ENCODE measurements around the gene PAX8. TPM values are rescaled to one million over a fixed set of nuclear protein-coding genes. Genes with fewer than 3 reads are reported as not detected.

PAX8 gene
- total RNA-seq, 2 donors from 2014 or later = 0.19 to 3.6 TPM

- intact Hi-C loops (cut with DNase I) = no loop called here
- DNase-seq (ENCODE audit: low spot score) = peak; percentile 43
Measured at GRCh38 chr2:113180131-113180946, 98.4 kb downstream of the PAX8 start.

DNA sequence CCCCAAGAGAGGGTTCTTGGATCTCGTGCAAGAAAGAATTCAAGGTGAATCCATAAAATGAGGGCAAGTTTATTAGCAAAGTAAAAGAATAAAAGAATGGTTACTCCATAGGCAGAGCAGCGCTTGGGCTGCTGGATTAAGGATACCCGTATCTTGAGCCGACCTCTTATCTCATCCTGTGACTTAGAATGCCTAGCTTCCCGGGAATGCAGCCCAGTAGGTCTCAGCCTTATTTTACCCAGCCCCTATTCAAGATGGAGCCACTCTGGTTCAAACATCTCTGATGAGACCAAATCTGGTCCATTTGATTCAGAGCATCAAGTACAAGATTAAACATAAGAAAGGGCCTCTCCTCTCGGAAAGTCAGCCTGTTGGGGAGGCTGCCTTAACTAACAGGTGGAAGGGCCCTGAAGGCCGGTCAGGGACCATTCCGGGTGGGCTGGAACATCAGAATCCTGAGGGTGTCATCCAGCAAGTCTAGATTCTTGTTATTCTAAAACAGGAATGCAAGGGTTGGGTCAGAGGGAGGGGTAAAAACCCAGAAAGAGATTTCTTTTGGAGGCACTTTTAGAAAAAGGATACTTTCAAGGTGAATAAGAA lies 99.2 kb downstream of the PAX8 start:
- intact Hi-C loops (cut with DNase I) = no loop called here
- DNase-seq (ENCODE audit: low spot score) = peak; percentile 2

- intact Hi-C loops (cut with DNase I) = no loop called here
- peak; percentile 22 for DNase-seq (ENCODE audit: low spot score)
Measured at GRCh38 chr2:113178891-113179290, 99.8 kb downstream of the PAX8 start.

GRCh38 chr2:113178069-113178746 lies 100.5 kb downstream of the PAX8 start:
- intact Hi-C loops (cut with DNase I) = no loop called here
- DNase-seq (ENCODE audit: low spot score) = peak; percentile 16

DNA sequence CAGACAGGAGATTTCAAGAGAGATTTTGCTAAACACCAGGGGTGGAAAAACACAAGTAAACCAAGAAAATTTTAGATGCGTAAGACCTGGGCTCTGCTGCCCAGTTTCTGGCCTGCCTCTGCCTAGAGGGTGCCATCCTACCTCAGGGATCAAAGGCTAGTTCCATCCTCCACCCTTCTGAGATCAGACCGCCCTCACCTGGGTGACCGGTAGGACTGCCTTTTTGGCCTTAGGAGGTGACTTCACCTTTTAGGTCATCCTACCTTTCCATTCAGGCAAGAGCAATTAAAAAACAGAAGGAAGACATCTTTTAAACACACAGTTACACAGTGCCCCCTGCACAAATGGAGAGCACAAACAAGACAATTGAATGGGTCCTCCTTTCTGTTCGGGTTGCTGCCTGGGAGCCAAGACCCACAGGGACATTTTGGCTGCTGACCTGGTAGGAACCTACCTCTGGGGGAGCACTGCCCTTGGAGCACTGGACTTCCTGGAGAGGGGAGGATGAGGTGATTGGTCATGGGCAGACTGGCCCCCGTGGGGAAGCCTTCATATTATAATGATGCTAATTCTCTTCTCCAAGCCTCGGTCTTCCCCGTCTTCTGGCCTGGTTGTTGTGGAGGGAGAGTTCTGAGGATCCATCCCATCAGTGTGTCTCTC lies 101.9 kb downstream of the PAX8 start:
- intact Hi-C loops (cut with DNase I) = no loop called here
- DNase-seq (ENCODE audit: low spot score) = peak; percentile 60

GRCh38 chr2:113175736-113176695 lies 102.7 kb downstream of the PAX8 start:
- peak; percentile 50 for DNase-seq (ENCODE audit: low spot score)
- intact Hi-C loops (cut with DNase I) = no loop called here

DNA sequence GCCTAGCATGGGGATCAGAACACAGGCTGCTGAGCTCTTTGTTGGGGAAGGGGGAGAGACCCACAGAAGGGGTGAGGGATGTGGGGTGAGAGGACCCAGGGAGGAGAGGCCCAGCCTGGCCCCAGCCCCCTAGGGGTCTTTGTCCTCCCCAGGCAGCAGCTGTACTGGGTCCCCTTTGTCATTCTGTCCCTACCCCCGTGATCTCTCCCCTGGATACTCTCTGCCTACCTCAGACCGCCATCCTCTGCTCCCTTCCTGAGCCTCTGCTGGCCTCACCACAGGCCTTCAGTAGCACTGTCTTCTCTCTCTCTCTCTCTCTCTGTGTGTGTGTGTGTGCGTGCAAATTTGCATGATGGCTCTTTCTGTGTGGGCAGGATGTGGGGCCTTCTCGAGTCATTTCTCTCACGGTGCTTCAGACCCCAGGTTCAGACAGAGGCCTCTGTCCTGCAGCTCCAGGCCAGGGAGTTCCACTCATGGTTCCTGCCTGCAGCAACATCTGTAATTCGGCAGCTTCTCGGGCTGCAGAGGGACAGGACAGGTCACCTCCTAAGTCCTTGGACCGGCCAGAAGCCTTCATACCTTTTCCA lies 103.6 kb downstream of the PAX8 start:
- DNase-seq (ENCODE audit: low spot score) = peak; percentile 71
- intact Hi-C loops (cut with DNase I) = no loop called here

- DNase-seq (ENCODE audit: low spot score) = peak; percentile 67
- intact Hi-C loops (cut with DNase I) = no loop called here
Measured at GRCh38 chr2:113174376-113174750, 104.4 kb downstream of the PAX8 start.

DNA sequence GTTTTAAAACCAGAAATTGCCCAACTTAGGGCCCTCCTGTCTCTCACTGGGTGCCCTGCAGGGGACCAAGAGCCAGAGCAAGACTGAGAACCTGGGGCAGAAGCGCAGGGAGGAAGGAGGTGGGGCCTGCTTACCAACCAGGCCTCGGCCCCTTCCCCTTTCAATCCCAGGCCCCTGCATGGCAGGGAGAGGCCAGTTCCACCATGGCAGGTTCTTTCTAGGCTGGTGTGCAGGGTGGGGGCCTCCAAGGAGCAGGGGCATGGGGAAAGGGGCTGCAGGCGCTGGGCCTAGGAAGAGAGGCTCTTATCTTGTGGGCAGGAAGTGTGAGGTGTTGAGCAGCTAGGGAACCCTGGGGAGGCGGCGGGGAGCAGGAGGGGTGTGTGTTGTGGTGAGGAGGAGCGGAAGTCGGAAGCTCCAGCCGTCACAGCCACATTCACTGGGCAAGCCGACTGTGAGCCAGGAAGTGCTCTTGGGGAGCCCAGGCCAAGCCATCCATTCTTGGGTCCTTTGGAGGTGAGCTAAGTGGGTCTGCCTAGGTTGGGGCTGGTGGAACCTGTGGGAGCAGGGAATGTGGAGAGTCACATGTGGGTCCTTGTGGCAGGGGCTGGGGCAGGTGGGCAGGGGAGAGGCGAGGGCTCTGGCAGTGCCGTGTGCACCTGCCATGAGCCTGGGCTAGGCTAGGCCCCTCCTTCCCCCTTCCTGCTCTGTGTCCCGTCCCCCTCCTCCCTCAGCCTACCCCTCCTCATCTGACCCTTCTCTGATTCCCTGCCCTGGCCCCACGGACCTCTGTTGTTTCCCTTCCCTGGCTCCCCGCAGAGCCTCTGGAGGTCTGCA lies 105.0 kb downstream of the PAX8 start, which contains the start of gene PSD4:
Gene PSD4, plus strand, starts transcription at position 430 of the 834 bp plus-strand sequence. CDS start 8,486 bp downstream, outside the sequence.
- intact Hi-C loops (cut with DNase I) = no loop called here
- DNase-seq (ENCODE audit: low spot score) = peak; percentile 93

DNA sequence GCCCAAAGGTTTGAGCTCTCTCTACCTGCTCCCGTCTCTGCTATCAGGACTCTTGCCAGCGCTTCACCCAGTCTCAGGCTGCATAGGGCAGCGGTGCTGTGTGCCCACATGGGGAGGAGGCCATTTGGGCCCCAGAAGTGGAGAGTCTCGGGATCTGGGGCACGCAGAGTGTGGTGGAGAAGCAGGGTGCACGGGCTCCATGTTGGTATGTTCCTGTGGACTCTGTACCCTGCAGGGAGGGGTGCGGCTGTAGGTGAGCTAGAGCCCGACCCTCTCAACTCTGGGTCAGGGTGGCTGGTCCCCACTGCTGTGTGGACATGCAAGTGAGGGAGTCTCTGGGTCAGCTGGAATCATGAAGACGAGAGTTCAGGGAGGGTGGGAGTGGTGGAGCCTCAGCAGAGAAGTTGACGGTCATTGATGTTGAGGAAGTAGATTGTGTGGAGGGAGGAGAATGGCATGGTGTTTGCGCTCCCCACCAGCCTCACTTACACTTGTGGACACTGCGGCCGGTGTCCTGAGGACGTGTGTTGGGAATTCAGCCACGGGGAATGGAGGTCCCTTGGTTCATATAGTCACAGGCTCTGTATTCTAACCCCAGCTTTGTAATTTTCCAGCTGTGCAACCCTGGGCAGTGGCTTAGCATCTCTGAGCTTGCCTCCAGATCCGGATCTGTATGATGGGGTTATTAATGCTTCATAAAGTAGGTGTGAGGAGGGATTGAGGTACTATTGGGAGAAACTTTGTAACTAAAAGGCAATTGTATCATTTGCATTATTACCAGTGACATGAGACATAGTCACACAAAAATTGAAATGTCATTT lies 105.8 kb downstream of the PAX8 start:
- peak; percentile 67 for DNase-seq (ENCODE audit: low spot score)
- intact Hi-C loops (cut with DNase I) = no loop called here

DNA sequence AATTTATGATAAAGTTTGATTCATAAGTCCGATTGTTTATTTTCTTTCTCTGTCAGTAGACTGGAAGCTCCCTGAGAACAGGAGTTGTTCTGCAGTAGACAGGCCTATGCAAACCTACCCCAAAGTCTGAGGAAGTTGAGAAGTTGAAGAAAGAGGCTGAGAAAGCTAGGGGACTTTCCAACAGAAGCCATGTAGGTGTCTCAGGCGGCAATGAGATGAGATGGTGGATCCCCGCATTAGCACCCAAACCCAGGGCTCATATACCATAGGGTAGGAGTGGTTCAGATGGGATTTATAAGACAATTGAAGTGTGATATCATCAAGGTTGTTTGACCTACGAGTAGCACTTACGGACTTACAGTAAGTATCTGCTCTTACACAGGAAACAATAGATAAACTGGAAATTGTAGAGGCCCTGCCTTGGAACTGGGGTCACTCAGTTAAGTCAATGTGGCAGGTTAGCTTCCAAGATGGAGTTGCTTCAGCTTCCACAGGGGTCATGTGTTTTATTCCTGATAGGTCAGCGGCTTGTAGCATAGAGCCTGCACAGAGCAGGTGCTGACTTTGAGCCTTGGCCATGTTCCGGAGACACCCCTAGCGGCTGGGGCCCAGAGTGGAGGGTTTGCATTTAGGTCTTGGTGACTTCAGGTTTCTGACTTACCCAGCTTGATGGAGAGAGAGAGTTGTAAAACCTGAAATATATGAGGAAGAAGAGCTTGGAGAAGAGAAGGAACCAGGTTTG lies 107.2 kb downstream of the PAX8 start:
- intact Hi-C loops (cut with DNase I) = no loop called here
- DNase-seq (ENCODE audit: low spot score) = peak; percentile 41

DNA sequence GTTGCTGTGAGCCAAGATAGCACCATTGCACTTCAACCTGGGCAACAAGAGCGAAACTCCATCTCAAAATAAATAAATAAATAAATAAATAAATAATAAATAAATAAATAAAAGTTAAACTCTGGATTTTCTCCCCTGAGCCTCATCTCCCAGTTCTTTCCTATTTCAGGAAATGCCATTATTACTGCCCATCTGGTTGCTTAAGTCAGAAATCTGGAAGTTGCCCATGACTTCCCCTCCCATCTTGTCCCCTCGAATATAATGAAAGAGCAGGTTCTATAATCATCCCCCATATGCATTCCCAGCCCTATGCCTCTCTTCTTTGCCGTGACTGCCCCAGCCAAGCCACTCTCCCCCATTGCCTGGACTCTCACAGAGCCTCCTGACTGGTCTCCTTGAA lies 109.1 kb downstream of the PAX8 start:
- intact Hi-C loops (cut with DNase I) = no loop called here
- DNase-seq (ENCODE audit: low spot score) = peak; percentile 26

GRCh38 chr2:113169002-113169530 lies 109.7 kb downstream of the PAX8 start:
- intact Hi-C loops (cut with DNase I) = no loop called here
- DNase-seq (ENCODE audit: low spot score) = peak; percentile 24

- DNase-seq (ENCODE audit: low spot score) = peak; percentile 9
Measured at GRCh38 chr2:113167962-113168340, 110.8 kb downstream of the PAX8 start.

GRCh38 chr2:113167115-113167932 lies 111.4 kb downstream of the PAX8 start:
- DNase-seq (ENCODE audit: low spot score) = peak; percentile 75
- intact Hi-C loops (cut with DNase I) = no loop called here

More at GRCh38 chr2:113167962-113168340, 110.8 kb downstream of the PAX8 start:
- intact Hi-C loops (cut with DNase I) = no loop called here
